Measurements from ENCODE around the gene FBXL12.
A peak's percentile ranks its signal among the peaks of the same experiment; 100 is the strongest.

Gene FBXL12

GRCh38 chr19:9818175-9818733 lies 625 bp downstream of the FBXL12 start:
- TF ChIP-seq ZBTB7A (IDR thresholded peaks at IDR 0.05; ENCODE audit: low read depth), result no peak
- TF ChIP-seq FOXM1 (IDR thresholded peaks at IDR 0.05; ENCODE audit: borderline replicate concordance, low read depth), result no peak
- no peak for TF ChIP-seq CREB1 (IDR thresholded peaks at IDR 0.05; ENCODE audit: low read depth)
- TF ChIP-seq NFIC (IDR thresholded peaks at IDR 0.05), result no peak
- TF ChIP-seq TAF1 (IDR thresholded peaks at IDR 0.05; ENCODE audit: low read depth), result no peak
- no peak for TF ChIP-seq EGR1 (IDR thresholded peaks at IDR 0.05)
- no peak for TF ChIP-seq EP300 (IDR thresholded peaks at IDR 0.05; ENCODE audit: borderline replicate concordance)
- no peak for TF ChIP-seq USF1 (IDR thresholded peaks at IDR 0.05)
- TF ChIP-seq MAX (IDR thresholded peaks at IDR 0.05), result no peak
- no peak for TF ChIP-seq CEBPB (IDR thresholded peaks at IDR 0.05)
- TF ChIP-seq REST (IDR thresholded peaks at IDR 0.05; ENCODE audit: low read depth), result no peak
- no peak for TF ChIP-seq RAD21 (IDR thresholded peaks at IDR 0.05; ENCODE audit: low read depth)
- no peak for TF ChIP-seq TEAD4 (IDR thresholded peaks at IDR 0.05)
- TF ChIP-seq YY1 (IDR thresholded peaks at IDR 0.05; ENCODE audit: low read depth), result no peak
- no peak for TF ChIP-seq TCF12 (IDR thresholded peaks at IDR 0.05; ENCODE audit: low read depth)

- TF ChIP-seq EGR1 (IDR thresholded peaks at IDR 0.05), result no peak
- TF ChIP-seq TCF12 (IDR thresholded peaks at IDR 0.05; ENCODE audit: low read depth), result no peak
Observed at GRCh38 chr19:9811139-9811538, 7.7 kb downstream of the FBXL12 start.

GRCh38 chr19:9808855-9809824 lies 9.7 kb downstream of the FBXL12 start:
- TF ChIP-seq USF1 (IDR thresholded peaks at IDR 0.05) (peak; percentile 65), TCF12 (IDR thresholded peaks at IDR 0.05; ENCODE audit: low read depth) (no peak)

GRCh38 chr19:9806803-9807202 lies 12.1 kb downstream of the FBXL12 start:
- TF ChIP-seq FOXM1 (IDR thresholded peaks at IDR 0.05; ENCODE audit: borderline replicate concordance, low read depth), result no peak

- TF ChIP-seq USF1 (IDR thresholded peaks at IDR 0.05) (no peak), CREB1 (IDR thresholded peaks at IDR 0.05; ENCODE audit: low read depth) (no peak), YY1 (IDR thresholded peaks at IDR 0.05; ENCODE audit: low read depth) (no peak), RAD21 (IDR thresholded peaks at IDR 0.05; ENCODE audit: low read depth) (no peak), MAX (IDR thresholded peaks at IDR 0.05) (no peak), EP300 (IDR thresholded peaks at IDR 0.05; ENCODE audit: borderline replicate concordance) (no peak), TEAD4 (IDR thresholded peaks at IDR 0.05) (no peak)
Observed at GRCh38 chr19:9801976-9802375, 16.9 kb downstream of the FBXL12 start.

GRCh38 chr19:9799162-9799561 lies 19.7 kb downstream of the FBXL12 start:
- TF ChIP-seq TAF1 (IDR thresholded peaks at IDR 0.05; ENCODE audit: low read depth) (no peak), REST (IDR thresholded peaks at IDR 0.05; ENCODE audit: low read depth) (no peak), EGR1 (IDR thresholded peaks at IDR 0.05) (no peak), CEBPB (IDR thresholded peaks at IDR 0.05) (no peak), USF1 (IDR thresholded peaks at IDR 0.05) (no peak), ZBTB7A (IDR thresholded peaks at IDR 0.05; ENCODE audit: low read depth) (no peak), EP300 (IDR thresholded peaks at IDR 0.05; ENCODE audit: borderline replicate concordance) (no peak), NFIC (IDR thresholded peaks at IDR 0.05) (no peak), CREB1 (IDR thresholded peaks at IDR 0.05; ENCODE audit: low read depth) (no peak)

All from Ishikawa (cell line).